ENCODE measurements around the gene ATP10B. TPM values are rescaled to one million over a fixed set of nuclear protein-coding genes. Genes with fewer than 3 reads are reported as not detected.
"Not testable (repeated sequence)": the region's sequence is repeated elsewhere in the genome, so short reads cannot be mapped to it uniquely, and the experiment has no call there.

Gene ATP10B
- total and polyA plus RNA-seq, 11 donors: 0.03 to 0.35 (median 0.09) TPM; not detected in 4

DNA sequence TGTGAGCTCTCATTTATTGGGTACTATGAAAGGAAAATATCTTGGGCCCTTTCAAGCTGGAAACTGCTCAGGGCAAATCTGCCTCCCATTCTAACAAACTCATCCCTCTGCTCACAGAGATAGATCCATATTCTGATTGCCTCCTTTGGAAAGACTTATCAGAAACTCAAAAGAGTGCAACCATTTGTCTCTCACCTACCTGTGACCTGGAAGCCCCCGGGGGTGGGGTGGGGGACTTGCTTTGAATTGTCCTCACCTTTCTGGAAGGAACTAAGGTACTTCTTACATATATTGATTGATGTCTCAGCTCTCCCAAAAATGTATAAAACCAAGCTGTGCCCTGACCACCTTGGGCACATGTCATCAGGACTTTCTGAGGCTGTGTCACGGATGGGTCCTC lies 125.3 kb downstream of the ATP10B start:
- Histone ChIP-seq H3K27me3 (no peaks in the 10 kb centered on the region), H3K27ac (no peak overlapping the region), H3K9me3 (no peaks in the 10 kb centered on the region), H3K4me3 (no peak overlapping the region), H3K36me3 (no peaks in the 10 kb centered on the region), H3K4me1 (no peaks in the 10 kb centered on the region)
- ATAC-seq (no peak), DNase-seq (no peak)
- TF ChIP-seq, protein P1, sequence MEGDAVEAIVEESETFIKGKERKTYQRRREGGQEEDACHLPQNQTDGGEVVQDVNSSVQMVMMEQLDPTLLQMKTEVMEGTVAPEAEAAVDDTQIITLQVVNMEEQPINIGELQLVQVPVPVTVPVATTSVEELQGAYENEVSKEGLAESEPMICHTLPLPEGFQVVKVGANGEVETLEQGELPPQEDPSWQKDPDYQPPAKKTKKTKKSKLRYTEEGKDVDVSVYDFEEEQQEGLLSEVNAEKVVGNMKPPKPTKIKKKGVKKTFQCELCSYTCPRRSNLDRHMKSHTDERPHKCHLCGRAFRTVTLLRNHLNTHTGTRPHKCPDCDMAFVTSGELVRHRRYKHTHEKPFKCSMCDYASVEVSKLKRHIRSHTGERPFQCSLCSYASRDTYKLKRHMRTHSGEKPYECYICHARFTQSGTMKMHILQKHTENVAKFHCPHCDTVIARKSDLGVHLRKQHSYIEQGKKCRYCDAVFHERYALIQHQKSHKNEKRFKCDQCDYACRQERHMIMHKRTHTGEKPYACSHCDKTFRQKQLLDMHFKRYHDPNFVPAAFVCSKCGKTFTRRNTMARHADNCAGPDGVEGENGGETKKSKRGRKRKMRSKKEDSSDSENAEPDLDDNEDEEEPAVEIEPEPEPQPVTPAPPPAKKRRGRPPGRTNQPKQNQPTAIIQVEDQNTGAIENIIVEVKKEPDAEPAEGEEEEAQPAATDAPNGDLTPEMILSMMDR (IDR thresholded peaks at IDR 0.05): no peak
- TF ChIP-seq POLR2A (IDR thresholded peaks at IDR 0.05): no peak
- WGBS, 4 donors: 41 to 67% (median 59%) methylated on average over 2 of the region's 2 CpGs
- intact Hi-C loops (cut with DNase I): no loop called here

GRCh38 chr5:160720822-160721221 lies 131.2 kb downstream of the ATP10B start:
- Histone ChIP-seq H3K36me3 (no peaks in the 10 kb centered on the region), H3K27ac (no peak overlapping the region), H3K4me1 (no peaks in the 10 kb centered on the region), H3K27me3 (no peaks in the 10 kb centered on the region), H3K4me3 (no peak overlapping the region), H3K9me3 (no peaks in the 10 kb centered on the region)
- 78 to 83% (median 79%) methylated on average over 3 of the region's 3 CpGs for WGBS, 4 donors
- TF ChIP-seq, protein P1 (IDR thresholded peaks at IDR 0.05): no peak
- ATAC-seq (no peak), DNase-seq (no peak)
- intact Hi-C loops (cut with DNase I): no loop called here

DNA sequence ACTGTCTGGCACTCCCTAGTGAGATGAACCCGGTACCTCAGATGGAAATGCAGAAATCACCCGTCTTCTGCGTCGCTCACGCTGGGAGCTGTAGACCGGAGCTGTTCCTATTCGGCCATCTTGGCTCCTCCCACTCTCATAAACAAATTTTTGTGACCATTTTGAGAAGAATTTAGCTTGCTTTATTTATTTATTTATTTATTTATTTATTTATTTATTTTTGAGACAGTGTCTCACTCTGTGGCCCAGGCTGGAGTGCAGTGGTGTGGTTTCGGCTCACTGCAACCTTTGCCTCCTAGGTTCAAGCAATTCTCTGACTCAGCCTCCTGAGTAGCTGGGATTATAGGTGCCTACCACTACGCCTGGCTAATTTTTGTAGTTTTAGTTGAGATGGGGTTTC lies 136.5 kb downstream of the ATP10B start:
- H3K4me1 ChIP-seq; DNase-seq; ATAC-seq; intact Hi-C loops (cut with DNase I); H3K4me3 ChIP-seq; H3K27me3 ChIP-seq; H3K9me3 ChIP-seq; H3K27ac ChIP-seq; H3K36me3 ChIP-seq: not testable (repeated sequence)
- whole genome bisulfite sequencing, 4 donors: 94 to 98% (median 96%) methylated on average over 8 to 9 of the region's 9 CpGs

DNA sequence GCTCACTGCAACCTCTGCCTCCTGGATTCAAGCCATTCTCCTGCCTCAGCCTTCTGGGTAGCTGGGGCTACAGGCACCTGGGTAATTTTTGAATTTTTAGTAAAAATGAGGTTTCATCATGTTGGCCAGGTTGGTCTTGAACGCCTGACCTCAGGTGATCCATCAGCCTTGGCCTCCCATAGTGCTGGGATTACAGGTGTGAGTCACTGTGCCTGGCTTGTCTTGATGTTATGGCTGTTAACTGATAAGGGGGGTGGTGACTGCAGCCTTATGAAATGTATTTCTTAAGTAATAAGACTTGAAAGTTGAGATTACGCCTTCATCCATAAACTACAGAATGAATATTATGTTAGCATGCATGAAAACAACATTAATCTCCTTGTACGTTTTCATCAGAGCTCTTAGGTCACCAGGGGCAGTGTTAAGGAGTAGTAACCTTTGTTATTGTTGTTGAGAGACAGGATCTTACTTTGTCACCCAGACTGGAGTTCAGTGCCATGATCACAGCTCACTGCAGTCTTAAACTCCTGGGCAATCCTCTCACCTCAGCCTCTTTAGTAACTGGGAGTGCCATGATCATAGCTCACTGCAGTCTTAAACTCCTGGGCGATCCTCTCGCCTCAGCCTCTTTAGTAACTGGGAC lies 148.3 kb downstream of the ATP10B start:
- H3K4me3 ChIP-seq: no peak overlapping the region
- no peak for DNase-seq
- H3K27ac ChIP-seq: no peak overlapping the region
- no peaks in the 10 kb centered on the region for H3K36me3 ChIP-seq
- H3K27me3 ChIP-seq: no peaks in the 10 kb centered on the region
- TF ChIP-seq POLR2A (IDR thresholded peaks at IDR 0.05): no peak
- TF ChIP-seq, protein P1 (IDR thresholded peaks at IDR 0.05): no peak
- no peak for ATAC-seq
- 84 to 87% (median 86%) methylated on average over 5 of the region's 5 CpGs for WGBS, 4 donors
- H3K9me3 ChIP-seq: peaks cover 0 to 11% (median 0%) of the 10 kb centered on the region in 12 donors
- no peaks in the 10 kb centered on the region for H3K4me1 ChIP-seq
- intact Hi-C loops (cut with DNase I): no loop called here

DNA sequence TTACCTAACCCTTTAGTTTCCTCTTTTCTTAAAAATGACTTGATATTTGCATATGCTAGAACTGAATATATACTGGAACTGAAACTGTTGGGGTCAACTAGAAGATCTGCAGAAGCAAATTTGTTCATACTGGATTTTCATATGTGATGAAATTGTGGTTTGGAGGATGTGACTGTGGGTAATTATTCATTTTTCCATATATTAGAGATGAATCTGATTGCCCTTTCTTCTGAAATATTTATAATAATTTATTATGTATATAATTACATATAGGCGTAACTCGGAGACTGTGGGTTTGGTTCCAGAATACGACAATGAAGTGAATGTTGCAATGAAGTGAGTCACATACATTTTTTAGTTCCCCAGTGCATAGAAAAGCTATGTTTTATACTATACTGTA lies 149.1 kb downstream of the ATP10B start:
- Histone ChIP-seq H3K9me3 (peaks cover 0 to 11% (median 0%) of the 10 kb centered on the region in 12 donors), H3K36me3 (no peaks in the 10 kb centered on the region), H3K4me3 (no peak overlapping the region), H3K27me3 (no peaks in the 10 kb centered on the region), H3K4me1 (no peaks in the 10 kb centered on the region), H3K27ac (peak overlapping the region in 1 of 12 donors; percentile 53)
- 86 to 92% (median 90%) methylated on average over 3 of the region's 3 CpGs for WGBS, 4 donors
- DNase-seq (no peak), ATAC-seq (no peak)
- TF ChIP-seq, protein P1 (IDR thresholded peaks at IDR 0.05): no peak
- TF ChIP-seq POLR2A (IDR thresholded peaks at IDR 0.05): no peak
- intact Hi-C loops (cut with DNase I): no loop called here
